ENCODE measurements around the gene LBH. TPM values are rescaled to one million over a fixed set of nuclear protein-coding genes. Genes with fewer than 3 reads are reported as not detected.

LBH gene
- total RNA-seq, 1 donor from 2014 or later = 137 TPM

DNA sequence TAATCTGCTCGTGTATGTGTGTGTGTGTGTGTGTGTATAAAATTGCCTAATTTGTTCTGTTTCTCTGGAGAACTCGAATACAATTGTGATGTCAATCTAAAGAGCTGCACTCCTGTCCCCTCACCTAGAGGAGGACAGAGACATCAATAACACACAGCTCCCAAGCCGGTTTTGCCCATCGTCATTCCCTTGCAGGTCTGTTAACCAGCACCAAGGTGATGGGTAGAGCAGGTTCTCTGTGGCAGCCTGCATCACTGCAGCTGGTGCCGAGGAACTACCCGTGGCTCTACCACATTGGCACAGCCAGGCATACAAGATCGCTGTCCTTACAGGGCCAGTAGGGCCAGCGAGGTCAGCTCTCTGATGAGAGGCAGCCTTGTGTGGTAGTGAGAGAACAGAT is 41.0 kb downstream of the LBH start:
- H3K4me3 Mint-ChIP-seq (ENCODE audit: unreplicated experiment) = no peak overlapping the region
- H3K9me3 Mint-ChIP-seq (ENCODE audit: unreplicated experiment) = no peaks in the 10 kb centered on the region
- H3K36me3 Mint-ChIP-seq (ENCODE audit: low read depth, unreplicated experiment) = peaks cover 5% of the 10 kb centered on the region
- H3K27me3 Mint-ChIP-seq (ENCODE audit: unreplicated experiment) = peaks cover 7% of the 10 kb centered on the region
- TF ChIP-seq, protein P1, sequence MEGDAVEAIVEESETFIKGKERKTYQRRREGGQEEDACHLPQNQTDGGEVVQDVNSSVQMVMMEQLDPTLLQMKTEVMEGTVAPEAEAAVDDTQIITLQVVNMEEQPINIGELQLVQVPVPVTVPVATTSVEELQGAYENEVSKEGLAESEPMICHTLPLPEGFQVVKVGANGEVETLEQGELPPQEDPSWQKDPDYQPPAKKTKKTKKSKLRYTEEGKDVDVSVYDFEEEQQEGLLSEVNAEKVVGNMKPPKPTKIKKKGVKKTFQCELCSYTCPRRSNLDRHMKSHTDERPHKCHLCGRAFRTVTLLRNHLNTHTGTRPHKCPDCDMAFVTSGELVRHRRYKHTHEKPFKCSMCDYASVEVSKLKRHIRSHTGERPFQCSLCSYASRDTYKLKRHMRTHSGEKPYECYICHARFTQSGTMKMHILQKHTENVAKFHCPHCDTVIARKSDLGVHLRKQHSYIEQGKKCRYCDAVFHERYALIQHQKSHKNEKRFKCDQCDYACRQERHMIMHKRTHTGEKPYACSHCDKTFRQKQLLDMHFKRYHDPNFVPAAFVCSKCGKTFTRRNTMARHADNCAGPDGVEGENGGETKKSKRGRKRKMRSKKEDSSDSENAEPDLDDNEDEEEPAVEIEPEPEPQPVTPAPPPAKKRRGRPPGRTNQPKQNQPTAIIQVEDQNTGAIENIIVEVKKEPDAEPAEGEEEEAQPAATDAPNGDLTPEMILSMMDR (IDR thresholded peaks at IDR 0.05; ENCODE audit: unreplicated experiment) = no peak
- H3K4me1 Mint-ChIP-seq (ENCODE audit: unreplicated experiment) = peaks cover 9% of the 10 kb centered on the region
- H3K27ac Mint-ChIP-seq (ENCODE audit: unreplicated experiment) = no peak overlapping the region
- no peak for DNase-seq (ENCODE audit: low spot score)

DNA sequence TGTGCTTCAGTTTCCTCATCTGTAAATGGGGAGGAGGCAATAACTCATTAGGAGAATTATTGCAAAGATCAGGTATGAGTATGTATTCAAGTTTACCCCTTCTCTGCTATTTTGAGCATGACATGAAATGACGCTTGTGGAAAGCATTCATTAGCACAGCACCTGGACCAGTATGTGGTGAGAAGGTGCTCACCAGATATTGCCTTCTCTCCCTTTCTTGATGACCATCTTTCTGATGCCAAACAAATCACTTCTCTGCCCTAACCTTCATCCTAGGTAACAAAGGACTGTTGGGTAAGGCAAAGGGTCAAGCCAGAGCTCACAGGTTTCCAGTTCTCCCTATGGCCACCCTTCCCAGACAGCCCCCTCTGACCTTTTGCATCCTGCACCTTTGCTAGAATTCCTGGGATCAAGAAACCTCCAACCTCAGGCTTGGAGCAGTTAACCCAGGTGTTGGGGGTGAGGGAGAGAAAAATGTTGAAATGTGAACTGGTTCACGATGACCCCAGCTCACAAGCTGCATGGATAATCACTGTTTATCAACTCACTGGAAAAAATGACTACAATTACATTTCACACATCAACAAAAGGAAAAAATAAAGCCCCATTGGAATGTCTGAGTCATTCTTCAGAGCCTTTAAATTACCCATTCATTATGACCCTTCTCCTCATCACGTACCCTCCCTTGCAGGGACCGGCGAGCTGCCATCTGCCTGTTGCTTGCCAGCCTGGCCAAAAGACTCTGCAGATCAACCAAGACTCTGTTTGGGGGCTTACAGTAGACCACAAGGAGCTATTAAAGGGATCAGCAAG is 41.6 kb downstream of the LBH start:
- H3K9me3 Mint-ChIP-seq (ENCODE audit: unreplicated experiment) = no peaks in the 10 kb centered on the region
- no peak for DNase-seq (ENCODE audit: low spot score)
- no peak overlapping the region for H3K4me3 Mint-ChIP-seq (ENCODE audit: unreplicated experiment)
- H3K27ac Mint-ChIP-seq (ENCODE audit: unreplicated experiment) = no peak overlapping the region
- H3K27me3 Mint-ChIP-seq (ENCODE audit: unreplicated experiment) = peaks cover 7% of the 10 kb centered on the region
- peaks cover 9% of the 10 kb centered on the region for H3K4me1 Mint-ChIP-seq (ENCODE audit: unreplicated experiment)
- H3K36me3 Mint-ChIP-seq (ENCODE audit: low read depth, unreplicated experiment) = peaks cover 5% of the 10 kb centered on the region
- TF ChIP-seq, protein P1 (IDR thresholded peaks at IDR 0.05; ENCODE audit: unreplicated experiment) = no peak

DNA sequence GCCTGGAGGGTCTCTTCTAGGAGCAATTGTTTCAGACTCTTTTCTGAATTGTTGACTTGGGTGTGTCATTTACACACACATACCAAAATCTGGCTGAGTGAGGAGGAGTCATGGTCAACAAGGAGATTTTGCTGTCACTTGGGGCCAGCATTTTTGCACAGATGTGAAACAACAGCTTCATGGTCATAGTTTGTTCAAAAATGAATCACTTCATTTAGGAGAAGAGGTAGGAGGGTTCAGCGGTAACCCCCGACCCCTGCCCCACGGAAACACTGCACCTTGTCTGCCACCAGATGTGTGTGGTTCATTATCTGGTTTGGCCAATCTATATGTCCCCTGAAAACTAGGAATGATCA is 42.2 kb downstream of the LBH start:
- Mint-ChIP-seq H3K27me3 (ENCODE audit: unreplicated experiment) (peaks cover 7% of the 10 kb centered on the region), H3K27ac (ENCODE audit: unreplicated experiment) (no peak overlapping the region), H3K36me3 (ENCODE audit: low read depth, unreplicated experiment) (peaks cover 5% of the 10 kb centered on the region), H3K9me3 (ENCODE audit: unreplicated experiment) (no peaks in the 10 kb centered on the region), H3K4me1 (ENCODE audit: unreplicated experiment) (peaks cover 9% of the 10 kb centered on the region), H3K4me3 (ENCODE audit: unreplicated experiment) (no peak overlapping the region)
- TF ChIP-seq, protein P1 (IDR thresholded peaks at IDR 0.05; ENCODE audit: unreplicated experiment) = no peak
- no peak for DNase-seq (ENCODE audit: low spot score)

DNA sequence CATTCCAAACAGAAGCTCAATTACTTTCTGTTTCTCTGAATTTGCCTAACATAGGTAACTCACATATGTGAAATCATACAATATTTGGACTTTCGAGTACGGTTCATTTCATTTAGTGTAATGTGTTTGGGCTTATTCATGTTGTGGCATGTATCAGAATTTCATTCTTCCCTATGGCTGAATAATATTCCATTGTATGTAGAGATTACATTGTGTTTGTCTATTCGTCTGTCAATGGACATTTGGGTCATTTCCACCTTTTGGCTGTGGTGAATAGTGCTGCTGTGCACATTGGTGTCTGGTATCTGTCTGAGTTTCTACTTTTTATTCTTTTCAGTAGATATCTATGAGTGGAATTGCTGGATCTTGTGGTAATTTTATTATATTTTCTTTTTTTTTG is 43.9 kb downstream of the LBH start:
- H3K27me3 Mint-ChIP-seq (ENCODE audit: unreplicated experiment) = peaks cover 10% of the 10 kb centered on the region
- no peaks in the 10 kb centered on the region for H3K9me3 Mint-ChIP-seq (ENCODE audit: unreplicated experiment)
- H3K4me1 Mint-ChIP-seq (ENCODE audit: unreplicated experiment) = no peaks in the 10 kb centered on the region
- no peak overlapping the region for H3K27ac Mint-ChIP-seq (ENCODE audit: unreplicated experiment)
- DNase-seq (ENCODE audit: low spot score) = no peak
- no peak overlapping the region for H3K4me3 Mint-ChIP-seq (ENCODE audit: unreplicated experiment)
- TF ChIP-seq, protein P1 (IDR thresholded peaks at IDR 0.05; ENCODE audit: unreplicated experiment) = no peak
- H3K36me3 Mint-ChIP-seq (ENCODE audit: low read depth, unreplicated experiment) = peaks cover 5% of the 10 kb centered on the region

DNA sequence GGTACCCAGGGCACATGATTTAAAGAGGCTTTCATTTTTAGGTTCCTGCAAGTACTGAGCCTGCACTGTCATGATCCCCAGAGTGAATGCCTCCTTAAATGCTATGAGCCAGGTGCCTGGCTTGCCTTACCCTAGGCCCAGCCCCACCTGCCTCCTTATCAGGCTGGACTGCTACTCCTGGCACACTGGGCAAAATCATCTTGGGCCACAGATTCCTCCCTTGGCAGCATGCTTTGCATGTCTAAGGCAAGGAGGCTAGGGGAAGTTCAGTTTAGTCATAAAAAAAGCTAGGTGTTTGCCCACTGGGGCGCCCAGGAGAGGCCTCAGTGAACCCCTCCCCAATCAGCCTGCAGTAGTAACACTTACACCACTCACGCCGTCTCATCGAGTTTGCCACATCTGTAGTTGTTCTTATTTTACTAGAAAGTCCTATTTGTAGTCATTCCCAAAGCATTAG is 45.1 kb downstream of the LBH start:
- H3K4me1 Mint-ChIP-seq (ENCODE audit: unreplicated experiment) = no peaks in the 10 kb centered on the region
- no peak for DNase-seq (ENCODE audit: low spot score)
- no peak overlapping the region for H3K27ac Mint-ChIP-seq (ENCODE audit: unreplicated experiment)
- H3K9me3 Mint-ChIP-seq (ENCODE audit: unreplicated experiment) = no peaks in the 10 kb centered on the region
- TF ChIP-seq, protein P1 (IDR thresholded peaks at IDR 0.05; ENCODE audit: unreplicated experiment) = no peak
- no peaks in the 10 kb centered on the region for H3K36me3 Mint-ChIP-seq (ENCODE audit: low read depth, unreplicated experiment)
- no peak overlapping the region for H3K4me3 Mint-ChIP-seq (ENCODE audit: unreplicated experiment)
- H3K27me3 Mint-ChIP-seq (ENCODE audit: unreplicated experiment) = peaks cover 7% of the 10 kb centered on the region
